ENCODE measurements around the gene YY2. TPM values are rescaled to one million over a fixed set of nuclear protein-coding genes. Genes with fewer than 3 reads are reported as not detected.

The YY2 gene
- total RNA-seq, 1 donor from 2014 or later: 2.7 TPM

DNA sequence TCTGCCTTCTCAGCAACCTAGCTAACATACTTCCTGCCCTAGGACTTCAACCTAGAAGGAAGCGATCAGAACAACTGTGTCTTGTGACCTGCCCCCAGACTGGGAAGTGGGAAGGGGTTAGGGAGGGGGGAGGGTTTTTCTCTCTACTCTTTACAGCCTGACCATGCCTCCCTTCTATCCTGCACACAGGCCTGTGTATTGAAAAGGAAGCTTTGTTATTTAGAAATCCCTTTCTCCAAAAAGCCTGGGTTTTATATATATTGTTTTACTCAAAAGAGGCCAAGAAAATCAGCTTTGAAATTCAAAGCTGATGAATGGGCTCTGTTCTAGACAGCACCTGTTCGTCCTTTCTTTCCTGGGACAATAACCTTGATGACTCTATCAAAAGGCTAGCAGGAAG is 49.5 kb downstream of the YY2 start:
- DNase-seq (ENCODE audit: extremely low spot score, unreplicated experiment): no peak
- Mint-ChIP-seq H3K4me3 (no peak overlapping the region), H3K36me3 (no peaks in the 10 kb centered on the region), H3K4me1 (ENCODE audit: unreplicated experiment) (peaks cover 17% of the 10 kb centered on the region), H3K9me3 (no peaks in the 10 kb centered on the region), H3K27me3 (no peaks in the 10 kb centered on the region), H3K27ac (no peak overlapping the region)
- no peak for TF ChIP-seq CTCF (conservative IDR thresholded peaks at IDR 0.05)

GRCh38 chrX:21905953-21906352 is 50.2 kb downstream of the YY2 start:
- H3K36me3 Mint-ChIP-seq: no peaks in the 10 kb centered on the region
- no peak for DNase-seq (ENCODE audit: extremely low spot score, unreplicated experiment)
- no peaks in the 10 kb centered on the region for H3K27me3 Mint-ChIP-seq
- H3K27ac Mint-ChIP-seq: no peak overlapping the region
- H3K9me3 Mint-ChIP-seq: no peaks in the 10 kb centered on the region
- TF ChIP-seq CTCF (conservative IDR thresholded peaks at IDR 0.05): no peak
- H3K4me3 Mint-ChIP-seq: no peak overlapping the region
- H3K4me1 Mint-ChIP-seq (ENCODE audit: unreplicated experiment): peaks cover 17% of the 10 kb centered on the region

- Mint-ChIP-seq H3K36me3 (no peaks in the 10 kb centered on the region), H3K9me3 (no peaks in the 10 kb centered on the region), H3K27ac (peak overlapping the region; percentile 50), H3K4me1 (ENCODE audit: unreplicated experiment) (peaks cover 17% of the 10 kb centered on the region), H3K4me3 (no peak overlapping the region), H3K27me3 (no peaks in the 10 kb centered on the region)
- no peak for DNase-seq (ENCODE audit: extremely low spot score, unreplicated experiment)
- TF ChIP-seq CTCF (conservative IDR thresholded peaks at IDR 0.05): no peak
Observed at GRCh38 chrX:21907260-21907659, 51.5 kb downstream of the YY2 start.

Other genes starting within 250 kb of the YY2 start
- gene KLHL34, start 197.7 kb upstream of the YY2 start, total RNA-seq (ENCODE audit: low replicate concordance): 0.21 TPM in 1 of 2 replicates, not detected in the other
- 0.95 and 2.8 TPM in 2 replicates for gene SMPX, start 97.9 kb upstream of the YY2 start, total RNA-seq (ENCODE audit: low replicate concordance)
- 19.8 and 21.8 TPM in 2 replicates for gene MBTPS2, start 16.4 kb upstream of the YY2 start, total RNA-seq (ENCODE audit: low replicate concordance)
- 138 and 277 TPM in 2 replicates for gene SMS, start 84.7 kb downstream of the YY2 start, total RNA-seq (ENCODE audit: low replicate concordance)
- 1.6 and 5.7 TPM in 2 replicates for gene PHEX, start 176.3 kb downstream of the YY2 start, total RNA-seq (ENCODE audit: low replicate concordance)

Measured in type B pancreatic cell (in vitro differentiated cells).